GM18867 (cell line): Measurements from ENCODE around the gene FKBP11.

ENCODE experiments used
- ATAC-seq: cut with Tn5 transposase; IDR thresholded peaks from one replicate; pipeline ENCODE4 v1.9.1; 2021; ENCODE audit warnings: mild to moderate bottlenecking, moderate library complexity; ENCODE audit not compliant: unreplicated experiment

Gene FKBP11

DNA sequence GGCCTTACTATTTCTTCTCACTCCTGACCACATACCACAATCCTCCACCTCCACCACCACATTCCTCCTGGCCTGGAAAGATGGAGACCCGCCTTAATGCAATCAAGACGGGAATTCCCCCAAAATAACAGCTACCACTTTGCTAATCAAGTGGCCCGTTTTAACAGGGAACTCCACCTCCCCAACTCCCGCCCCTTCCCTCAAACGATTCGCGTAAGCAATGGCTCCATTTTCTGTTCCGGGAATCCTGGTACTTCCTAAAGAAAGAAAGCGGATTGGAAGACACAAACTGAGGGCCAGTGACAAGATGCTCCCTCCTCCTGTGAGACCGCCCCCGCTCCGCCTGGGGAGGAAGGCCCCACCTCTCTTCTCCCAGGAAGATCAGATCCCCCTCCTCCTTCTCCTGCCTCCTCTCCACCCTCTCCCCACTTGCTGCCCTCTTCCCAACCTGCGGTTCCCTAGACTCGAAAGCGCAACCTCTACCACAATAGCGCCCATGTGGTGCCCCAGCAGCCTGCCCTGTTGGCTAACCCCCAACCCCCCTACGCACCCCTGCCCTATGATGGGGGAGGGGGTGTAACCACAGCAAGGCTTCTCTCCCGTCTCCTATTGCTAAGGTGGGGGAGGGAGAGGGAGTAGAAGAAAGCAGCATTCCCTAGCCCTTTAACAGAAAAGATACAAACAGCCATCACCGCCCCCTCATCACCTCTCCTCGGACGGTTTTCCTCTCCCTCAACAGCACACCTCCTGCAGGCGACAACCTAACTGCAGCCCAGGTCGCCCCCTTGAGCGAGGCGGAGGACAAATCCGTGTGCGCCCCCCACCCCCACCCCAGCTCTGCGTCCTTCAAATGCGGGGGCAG lies 31.2 kb upstream of the FKBP11 start:
- no peak for ATAC-seq

DNA sequence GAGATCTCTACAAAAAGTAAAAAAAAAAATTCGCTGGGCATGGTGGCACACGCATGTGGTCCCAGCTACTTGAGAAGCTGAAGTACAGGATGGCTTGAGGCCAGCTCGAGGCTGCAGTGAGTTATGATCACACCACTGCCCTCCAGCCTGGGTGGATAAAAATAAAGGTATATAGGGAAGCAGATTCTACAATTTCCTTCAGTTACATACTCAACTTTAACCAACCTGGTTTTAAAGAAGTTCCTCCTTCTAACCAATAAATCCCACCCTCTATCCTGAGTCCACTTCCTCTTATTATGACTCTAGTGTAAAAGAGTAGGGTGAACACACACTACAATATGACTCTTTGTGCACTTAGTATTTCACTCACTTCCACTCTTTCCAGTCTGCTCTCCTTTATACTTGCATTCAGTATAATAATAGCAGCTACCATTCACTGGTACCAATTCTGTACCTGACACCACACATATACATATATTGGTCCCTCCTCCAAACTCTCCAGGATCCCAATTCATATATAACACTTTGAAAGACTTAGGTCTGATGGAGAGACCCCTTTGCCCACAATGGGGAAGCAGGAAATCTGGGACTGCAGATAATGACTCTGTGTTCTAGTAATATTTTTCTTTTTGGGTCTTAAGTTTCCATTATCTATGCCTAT lies 29.7 kb upstream of the FKBP11 start:
- no peak for ATAC-seq

DNA sequence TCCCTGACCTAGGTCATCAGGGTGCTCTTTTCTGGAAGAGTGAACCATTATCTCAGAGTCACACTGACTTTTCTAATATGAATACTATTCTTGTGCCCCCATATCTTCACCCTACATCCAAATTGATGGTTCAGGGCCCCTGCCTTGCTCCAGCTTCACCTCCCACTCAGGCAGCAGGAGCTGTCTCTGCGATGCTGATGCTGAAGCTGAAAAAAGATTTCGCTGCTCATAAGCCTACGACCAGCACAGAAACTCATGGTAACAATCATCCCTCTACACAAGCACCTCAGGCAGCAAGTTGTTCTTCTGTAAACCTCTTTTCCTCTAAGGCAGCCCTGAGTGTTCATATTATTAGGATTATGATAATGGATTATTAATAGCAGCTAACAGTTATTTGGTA lies 28.8 kb upstream of the FKBP11 start:
- ATAC-seq, result no peak

DNA sequence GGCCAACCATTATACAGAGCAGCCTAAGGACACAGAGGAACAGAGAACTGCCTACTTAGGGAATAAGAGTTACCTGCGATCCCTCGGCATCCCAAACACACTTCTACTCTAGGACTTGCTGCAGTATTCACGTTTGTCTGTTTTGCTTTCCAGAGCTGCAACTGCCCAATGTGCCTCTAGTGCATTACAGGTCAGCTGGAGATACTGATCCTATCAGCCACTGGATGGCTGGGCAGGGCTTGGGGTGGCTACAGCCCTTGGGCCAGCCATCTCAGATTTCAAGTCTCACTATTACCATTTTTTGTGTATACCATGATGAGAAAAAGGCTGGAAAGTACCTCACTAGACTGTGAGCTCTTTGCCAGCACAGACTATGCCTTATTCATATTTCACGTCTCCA lies 27.4 kb upstream of the FKBP11 start:
- no peak for ATAC-seq

DNA sequence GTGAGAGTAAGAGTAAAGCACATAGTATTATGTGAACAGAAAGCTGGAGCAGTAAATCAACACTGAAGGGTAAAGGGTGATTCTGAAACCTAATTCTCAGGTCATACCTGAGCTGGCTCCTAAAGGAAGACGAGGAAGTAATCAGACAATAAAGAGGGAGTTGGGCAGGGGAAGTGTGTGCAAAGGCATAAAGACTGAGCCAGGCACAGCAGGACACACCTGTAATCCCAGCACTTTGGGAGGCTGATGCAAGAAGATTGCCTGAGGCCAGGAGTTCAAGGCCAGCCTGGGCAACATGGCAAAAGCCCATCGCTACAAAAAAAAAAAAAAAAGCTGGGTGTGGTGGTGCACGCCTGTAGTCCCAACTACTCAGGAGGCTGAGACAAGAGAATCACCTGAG lies 22.4 kb upstream of the FKBP11 start:
- no peak for ATAC-seq

DNA sequence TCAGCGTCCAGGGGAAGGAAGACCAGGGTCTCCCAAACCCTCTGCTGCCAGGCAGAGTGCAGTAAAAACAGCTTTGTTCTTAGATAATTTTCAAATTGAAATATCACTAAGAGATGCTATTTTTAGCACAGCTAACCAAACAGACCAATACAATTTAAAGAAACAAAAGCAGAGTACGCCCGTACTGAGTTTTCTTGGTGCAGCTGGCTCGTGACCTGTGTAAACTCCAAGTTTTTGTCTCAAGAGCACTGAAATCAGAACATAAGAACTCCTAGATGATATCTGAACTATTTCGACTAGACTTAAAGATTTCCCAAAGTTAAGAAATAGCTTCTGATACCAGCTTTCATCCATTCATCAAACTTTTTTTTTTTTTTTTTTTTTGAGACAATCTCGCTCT lies 21.7 kb upstream of the FKBP11 start:
- ATAC-seq, result no peak

DNA sequence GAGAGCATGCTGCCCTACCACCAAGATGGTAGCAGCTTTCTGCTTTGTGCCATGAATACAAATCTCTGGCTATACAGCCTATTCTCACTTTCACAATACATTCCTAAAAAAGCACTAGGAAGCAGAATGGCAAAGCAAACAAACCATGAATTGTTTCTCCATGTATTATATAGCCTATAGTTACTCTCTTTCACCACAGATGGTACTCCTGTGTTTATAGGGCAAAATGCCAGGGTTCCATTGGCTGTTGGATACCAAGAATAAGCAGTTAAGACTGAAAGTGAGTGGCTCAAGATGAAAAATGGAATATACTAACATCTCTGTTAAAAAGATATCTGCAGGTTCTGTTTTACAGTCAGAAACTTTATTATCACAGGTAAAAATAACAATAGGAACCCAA lies 20.9 kb upstream of the FKBP11 start:
- ATAC-seq, result no peak

DNA sequence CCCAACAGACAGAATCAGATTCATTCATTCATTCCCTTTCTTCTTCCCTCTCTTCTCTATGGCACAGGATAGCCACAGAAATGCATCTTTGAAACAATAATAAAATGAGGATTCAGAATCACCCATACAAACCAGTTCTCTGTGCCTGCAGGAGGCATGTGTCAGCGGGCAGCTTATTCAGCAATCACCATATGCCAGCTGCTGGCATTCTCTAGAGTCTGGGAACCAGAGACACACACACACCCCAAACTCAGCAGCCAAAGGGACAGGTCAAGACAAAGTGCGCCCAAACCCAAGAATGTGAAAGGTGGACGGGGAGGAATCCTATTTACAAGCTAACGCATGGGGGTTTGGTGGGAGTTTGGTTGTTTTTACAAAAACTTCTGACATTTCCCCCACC lies 17.9 kb upstream of the FKBP11 start:
- ATAC-seq, result no peak

DNA sequence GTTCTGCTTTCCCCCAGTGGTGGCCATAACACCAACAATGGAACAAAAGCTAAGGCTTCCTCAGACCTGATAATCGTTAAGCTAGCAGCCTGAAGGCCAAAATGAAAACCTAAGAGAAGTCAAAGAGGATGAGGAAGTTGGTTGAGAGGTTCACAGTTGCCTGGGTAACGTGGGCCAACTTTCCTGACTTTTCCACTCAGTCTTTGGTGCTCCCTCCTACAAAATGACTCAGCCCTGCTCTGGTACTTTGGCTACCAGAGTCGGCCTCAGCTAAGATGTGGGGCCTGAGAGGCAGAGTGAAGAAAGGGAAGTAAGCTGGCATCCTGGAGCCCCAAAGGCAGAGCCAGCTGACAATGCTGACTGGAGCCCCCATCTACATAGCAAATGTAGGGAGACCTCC lies 14.9 kb upstream of the FKBP11 start:
- ATAC-seq, result no peak

DNA sequence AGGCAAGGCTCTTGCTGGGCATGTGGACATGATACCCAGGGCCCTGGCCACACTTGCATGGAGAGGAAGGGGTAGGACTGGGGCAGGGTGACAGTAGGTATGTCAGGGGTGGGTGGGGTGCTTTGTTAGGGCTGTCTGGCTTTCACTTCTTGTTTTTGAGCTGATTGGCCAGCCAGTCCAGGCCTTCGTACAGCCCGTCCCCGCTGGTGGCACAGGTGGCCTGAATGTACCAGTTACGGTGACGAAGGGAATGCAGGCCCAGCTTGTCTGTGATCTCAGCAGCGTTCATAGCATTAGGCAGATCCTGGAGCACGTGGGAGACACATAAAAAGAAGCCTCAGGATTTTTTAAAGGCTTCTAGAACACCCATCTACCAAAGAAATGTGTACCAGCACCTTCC lies 13.5 kb upstream of the FKBP11 start:
- no peak for ATAC-seq

DNA sequence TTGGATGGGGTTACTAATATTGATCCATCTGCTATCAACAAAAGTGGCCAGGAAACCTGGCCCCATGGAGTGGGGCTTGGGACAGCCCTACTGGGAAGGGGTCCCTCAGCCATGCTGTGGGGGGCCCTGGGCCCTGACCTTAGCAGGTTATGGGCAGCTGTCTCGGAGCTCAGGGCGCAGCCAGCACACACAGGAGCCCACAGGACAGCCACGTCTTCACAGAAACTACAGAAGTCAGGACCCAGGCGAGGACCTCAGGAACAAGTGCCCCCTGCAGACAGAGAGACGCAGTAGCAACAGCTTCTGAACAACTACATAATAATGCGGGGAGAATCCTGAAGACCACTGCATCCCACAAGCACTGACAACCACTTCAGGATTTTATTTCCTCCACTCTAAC lies 11.9 kb upstream of the FKBP11 start:
- ATAC-seq, result no peak

DNA sequence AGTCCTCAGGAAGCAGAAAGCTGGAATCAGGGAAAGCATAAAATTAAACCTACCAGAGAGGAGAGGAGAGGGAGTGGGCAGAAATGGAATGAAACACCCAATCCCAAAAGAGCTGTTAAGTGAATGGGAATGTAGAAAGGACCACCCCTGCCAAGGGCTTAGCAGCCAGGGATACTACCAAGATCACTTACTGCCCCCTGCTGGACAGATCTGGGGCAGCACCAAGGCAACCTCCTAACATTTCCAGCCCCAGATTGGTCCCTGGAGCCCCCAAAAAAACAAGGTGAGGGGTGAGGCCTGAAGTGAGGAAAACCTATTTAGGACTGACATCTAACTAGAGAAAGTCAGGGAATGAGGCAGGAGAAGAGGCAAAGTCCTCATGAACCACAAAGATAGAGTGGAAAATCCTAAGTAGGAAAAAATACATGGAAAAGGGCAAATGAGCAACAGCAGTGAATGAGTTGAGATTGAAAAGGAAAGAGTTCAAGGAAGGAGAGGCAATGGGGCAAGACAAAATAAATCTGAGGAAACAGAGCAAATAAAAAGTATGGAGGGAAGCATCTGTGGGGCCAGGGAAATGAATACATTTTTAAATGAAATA lies 11.2 kb upstream of the FKBP11 start:
- no peak for ATAC-seq

DNA sequence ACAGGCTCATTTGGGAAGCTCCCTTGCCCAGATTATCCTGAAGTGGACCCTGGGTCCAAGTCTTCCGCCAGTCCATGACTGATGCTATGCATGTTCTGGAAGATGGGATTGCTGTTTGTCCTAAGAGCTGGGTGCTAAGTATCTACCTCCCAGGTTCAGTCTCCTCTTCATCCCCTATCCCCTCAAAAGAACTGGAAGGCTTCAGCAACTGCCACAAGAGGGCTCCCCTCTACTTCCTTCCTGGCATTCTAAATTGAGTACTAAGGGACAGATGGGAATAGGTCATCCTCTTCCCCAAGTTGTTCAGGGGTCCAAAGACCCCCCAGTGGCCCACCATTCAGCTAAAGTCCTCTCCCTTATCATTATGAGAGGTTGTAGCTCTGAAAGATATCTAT lies 9.0 kb upstream of the FKBP11 start:
- no peak for ATAC-seq

DNA sequence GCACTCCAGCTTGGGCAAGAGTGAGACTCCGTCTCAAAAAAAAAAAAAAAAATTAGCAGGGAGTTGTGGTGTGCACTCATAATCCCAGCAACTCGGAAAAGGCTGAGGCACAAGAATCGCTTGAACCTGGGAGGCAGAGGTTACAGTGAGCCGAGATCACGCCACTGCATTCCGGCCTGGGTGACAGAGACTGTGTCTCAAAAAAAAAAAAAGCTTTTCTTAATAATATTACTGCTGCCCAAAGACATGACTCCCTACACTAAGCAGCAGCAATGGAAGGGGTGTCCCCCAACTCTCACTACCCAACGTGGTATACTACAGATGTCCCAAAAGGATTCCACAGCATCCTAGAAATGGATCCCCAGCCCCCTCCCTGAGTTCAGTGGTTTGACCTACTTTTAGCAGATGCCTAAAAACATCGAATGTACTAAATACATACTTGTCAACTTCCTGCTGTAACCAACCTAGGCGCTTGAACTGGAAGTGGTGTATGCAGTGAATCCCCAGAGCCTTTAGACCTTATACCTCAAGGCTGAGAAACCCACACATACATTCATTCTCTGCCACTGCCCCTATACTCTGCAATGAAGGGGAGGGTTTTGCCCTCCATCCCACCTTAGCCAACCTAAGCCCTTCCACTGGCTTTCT lies 8.5 kb upstream of the FKBP11 start:
- no peak for ATAC-seq

DNA sequence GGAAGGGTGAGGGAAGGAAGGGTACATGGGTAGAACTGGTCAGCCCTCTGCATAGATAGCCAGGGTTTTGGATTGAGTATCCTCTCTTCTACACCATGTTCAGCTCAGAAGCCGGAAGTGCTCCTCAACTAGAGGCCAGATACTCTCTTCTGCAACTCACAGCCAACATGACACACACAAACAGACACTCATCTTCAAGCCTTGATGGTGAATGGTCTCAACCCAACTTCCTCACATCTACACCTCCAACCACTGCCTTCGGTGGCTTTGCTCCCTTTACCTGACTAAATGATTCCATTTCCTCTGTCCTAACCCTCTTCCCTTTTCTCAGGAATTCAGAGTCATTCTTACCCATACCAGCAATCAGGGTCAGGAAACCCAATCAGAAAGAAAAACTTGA lies 7.6 kb upstream of the FKBP11 start:
- ATAC-seq, result no peak

DNA sequence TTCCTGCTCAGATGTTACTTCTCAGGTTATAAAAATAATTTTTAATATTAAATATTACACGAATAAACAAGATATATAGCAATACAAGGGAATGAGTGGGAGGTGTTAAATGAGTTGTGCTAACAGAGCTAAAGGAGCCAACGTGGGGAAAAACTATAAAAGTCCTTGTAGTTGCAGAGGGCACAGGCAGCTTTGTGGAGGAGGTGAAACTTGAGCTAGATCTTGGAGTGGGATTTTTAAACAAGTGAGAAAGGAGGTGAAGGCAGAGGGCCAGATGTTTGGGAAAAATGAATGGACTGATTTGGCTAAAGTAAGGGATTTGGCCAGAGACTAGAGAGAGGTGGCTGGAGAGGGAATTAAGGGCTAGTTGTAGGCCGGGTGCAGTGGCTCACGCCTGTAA lies 5.2 kb upstream of the FKBP11 start:
- ATAC-seq, result no peak

DNA sequence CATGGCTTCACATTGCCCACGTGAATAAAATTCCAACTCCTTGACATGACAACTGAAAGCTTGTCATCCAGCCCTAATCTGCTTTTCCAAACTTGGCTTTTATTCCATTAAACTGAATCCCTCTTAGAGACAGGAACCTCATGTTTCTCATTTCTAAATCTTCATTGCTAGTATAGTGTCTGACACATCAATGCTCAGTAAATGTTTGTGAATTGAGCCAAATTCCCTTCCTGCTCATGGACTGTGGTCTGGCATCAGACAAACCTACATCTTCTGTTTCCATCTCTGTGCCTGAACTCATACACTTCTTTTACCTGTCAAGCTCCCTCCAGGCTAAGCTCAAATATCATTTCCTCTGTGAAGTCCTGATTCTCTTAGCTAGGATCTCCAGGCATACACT lies 4.3 kb upstream of the FKBP11 start:
- ATAC-seq, result no peak

DNA sequence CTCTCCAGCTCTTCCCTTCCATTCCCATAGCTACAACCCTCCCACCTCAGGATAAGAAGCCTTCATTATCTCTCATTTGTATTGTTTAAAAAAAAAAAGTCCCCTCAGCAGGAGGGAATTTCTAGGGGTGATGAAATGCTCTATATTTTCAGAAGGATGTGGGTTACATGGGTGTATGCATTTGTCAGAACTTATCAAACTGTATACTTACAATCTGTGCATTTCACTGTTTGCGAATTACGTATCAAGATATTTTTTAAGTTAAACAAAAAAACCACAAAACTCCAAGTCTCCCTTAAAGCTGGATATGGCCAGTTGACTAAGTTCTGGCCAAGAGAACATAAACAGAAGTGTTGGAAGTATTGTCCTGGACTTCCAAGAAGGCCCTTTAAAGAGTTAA lies 2.0 kb upstream of the FKBP11 start:
- no peak for ATAC-seq

DNA sequence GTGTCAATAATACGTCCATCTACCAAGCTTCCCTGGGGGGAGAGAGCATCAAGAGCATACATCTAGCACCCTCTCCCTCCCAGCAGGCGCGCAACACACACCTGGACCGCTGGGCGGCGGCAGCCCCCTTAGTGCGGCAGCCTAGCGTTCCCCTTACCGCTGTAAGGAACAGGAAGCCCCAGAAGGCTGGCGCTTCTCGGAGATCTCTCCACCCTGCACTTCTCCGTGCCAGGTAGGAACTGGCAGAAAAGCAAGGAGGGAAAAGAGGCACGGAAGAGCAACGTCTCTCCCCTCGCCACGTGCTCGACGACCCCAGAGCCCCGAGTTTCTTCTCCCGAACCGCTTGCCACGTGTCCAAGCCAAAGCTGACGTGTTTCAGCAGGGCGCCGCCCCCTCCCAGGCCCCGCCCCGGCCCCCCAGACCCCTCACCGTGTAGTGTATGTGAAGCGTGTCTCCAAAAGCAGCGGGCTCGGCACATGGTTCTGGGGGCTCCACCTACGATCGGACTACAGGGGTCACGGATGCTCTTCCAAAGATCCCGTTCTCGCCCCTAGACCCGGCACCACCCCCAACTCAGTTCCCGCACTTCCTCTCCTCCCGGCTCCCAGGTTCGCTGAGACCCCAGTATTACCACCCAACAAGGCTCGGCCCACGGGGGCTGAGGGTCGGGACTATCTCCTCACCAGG lies 532 bp downstream of the FKBP11 start:
- ATAC-seq, result peak; percentile 73

DNA sequence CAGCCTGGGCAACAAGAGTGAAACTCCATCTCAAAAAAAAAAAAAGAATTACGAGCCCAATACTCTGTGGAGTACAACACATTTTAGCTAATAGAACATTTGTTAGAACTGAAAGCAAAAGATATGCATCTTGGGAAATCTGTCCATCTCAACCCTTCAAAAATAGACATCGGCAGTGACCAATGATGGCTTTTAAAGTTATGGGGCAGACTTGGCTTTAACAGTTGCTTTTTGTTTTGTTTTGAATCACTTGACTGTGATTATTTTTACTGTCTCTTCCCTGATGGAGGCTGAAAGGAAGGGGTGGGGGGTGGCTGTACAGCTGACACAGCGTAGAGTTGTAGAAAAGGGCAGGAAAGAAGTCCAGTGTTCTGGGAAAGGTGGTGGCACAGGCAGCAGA lies 2.2 kb downstream of the FKBP11 start:
- no peak for ATAC-seq

DNA sequence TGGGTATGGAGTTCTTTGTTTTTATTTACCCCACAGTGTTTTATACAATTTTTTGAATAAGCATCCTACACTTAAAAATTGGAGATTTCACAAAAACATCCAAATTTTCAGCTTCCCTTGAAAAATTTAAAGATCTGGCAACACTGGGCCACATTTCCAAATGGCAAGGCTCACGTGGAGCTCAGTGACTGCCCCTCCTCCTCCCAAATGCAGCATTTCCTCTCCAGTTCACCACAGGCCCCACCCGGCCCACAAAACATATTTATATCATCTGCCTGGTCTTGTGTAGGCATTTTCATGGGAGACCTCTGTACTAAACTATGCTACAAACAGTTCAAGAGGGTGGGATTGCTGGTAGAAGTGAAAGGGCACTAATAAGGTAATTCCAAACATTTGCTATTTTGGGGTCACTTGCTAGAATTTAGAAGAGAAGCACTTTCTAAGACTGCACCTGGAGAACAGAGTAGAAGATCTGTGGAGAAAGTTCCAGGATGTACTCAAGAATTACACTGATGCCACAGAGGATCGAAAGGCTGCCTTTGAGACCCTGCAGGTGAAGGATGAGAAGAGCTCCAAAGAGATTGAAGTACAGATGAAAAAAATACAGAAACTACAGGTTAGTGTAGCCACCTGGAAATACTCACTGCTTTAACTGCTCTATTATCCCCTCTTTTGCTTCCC lies 7.3 kb downstream of the FKBP11 start:
- ATAC-seq, result no peak
